SIG-M5 treated with dmso at 0.1 percent for 504 hours (cell line): ENCODE results near the gene ETS1.
"Not testable (repeated sequence)": the region's sequence is repeated elsewhere in the genome, so short reads cannot be mapped to it uniquely, and the experiment has no call there.

Experiments used
- DNase-seq: peaks from one replicate; lab custom pipeline; 2025; ENCODE audit not compliant: unreplicated experiment; lab: John Stamatoyannopoulos, UW

Gene ETS1

GRCh38 chr11:128448200-128448886, 139.0 kb downstream of the ETS1 start:
- DNase-seq = no peak

DNA sequence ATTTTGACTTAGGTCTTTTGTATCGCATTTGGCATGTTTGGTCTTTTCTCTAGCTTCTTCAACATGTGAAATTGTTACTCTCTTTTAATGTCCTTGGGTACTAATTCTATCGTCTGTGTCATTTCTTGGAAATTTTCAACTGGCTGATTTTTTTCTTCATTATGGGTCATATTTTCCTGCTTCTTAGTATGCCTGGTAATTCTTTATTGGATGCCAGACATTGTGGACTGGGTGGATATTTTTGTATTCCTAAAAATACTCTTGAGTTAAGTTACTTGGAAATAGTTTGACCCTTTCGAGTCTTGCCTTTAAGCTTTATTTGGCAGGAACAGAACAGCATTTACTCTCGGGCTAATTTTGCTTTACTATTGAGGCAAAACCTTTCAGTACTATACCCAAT, 140.1 kb downstream of the ETS1 start:
- DNase-seq = no peak

GRCh38 chr11:128445921-128446320, 141.4 kb downstream of the ETS1 start:
- not testable (repeated sequence) for DNase-seq

- no peak for DNase-seq
These were observed 150.2 kb downstream of the ETS1 start for GRCh38 chr11:128437136-128437535.

DNA sequence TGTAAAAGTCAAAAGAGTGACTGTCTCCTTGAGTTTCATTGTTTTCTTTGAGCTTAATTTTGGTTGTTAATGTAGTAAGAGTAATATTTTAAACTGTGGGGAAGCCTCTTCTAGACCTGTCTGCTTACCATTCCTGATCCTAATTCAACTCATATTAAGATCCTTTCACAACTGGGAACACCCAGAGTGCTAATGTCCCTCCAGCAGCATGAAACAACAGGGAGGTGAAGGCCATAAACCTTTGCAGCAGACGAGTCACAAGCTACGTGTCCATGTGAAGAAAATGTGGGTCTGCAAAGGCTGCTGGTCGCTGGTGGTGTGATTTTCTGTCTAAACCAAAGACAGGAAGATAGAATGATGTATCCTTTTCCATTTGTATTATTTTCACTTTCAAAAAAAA, 152.5 kb downstream of the ETS1 start:
- DNase-seq = no peak

- no peak for DNase-seq
These were observed 152.9 kb downstream of the ETS1 start for GRCh38 chr11:128434411-128434810.

DNA sequence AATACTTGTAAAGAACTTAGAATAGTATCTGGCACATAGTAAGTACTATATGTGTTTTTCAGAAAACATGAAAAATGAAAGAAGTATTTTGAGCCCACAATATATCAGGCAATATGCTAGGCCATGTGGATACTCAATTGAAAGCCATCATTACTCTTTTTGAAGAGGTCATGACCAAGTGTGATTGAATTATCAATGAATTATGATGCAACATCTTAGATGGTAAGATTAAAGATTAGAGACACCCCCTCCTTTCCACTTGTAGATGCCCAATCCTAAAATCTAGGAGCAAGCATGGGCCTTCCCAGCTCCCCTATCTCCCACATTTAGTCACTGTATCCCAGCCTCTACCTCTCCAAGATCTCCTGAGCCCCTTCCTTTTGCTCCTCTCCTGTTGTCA, 154.4 kb downstream of the ETS1 start:
- no peak for DNase-seq

DNA sequence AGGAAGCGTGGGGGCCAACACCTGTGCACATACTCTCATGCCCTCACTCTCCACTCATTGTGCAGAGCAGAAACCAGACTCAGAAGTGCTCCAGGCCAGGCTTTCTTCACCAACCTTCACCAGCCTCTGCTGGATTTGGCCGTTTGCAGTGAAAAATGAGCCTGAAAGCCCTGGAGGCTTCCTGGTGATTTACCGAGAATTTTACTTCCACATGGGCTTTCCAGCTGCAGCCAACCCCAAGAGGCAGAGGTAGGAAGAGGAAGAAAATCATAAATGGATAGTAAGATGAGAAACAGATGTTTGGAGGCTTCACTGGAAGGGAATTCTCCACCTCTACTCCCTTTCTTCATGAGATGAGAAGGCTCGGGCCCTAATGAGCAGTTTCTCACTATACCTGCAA, 155.4 kb downstream of the ETS1 start:
- no peak for DNase-seq

DNA sequence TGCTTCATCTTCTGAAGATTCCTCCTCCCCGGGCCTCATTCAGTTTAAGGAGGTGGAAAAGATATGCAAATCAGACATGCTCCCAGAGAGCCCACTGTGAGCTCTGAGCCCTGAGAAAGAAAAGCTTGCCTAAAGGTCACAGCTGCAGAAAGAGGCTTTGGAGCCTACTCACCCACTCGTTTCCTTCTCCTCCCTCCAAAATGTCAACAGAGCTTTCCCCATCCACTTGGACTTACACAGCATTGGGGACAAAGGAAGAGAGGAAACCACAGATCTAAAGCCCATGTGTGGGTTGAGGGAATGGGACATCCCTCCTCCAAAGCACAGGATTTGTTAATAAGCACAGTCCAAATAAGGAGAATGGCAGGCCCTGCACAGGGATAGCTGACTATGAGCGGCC, 158.4 kb downstream of the ETS1 start:
- no peak for DNase-seq

DNA sequence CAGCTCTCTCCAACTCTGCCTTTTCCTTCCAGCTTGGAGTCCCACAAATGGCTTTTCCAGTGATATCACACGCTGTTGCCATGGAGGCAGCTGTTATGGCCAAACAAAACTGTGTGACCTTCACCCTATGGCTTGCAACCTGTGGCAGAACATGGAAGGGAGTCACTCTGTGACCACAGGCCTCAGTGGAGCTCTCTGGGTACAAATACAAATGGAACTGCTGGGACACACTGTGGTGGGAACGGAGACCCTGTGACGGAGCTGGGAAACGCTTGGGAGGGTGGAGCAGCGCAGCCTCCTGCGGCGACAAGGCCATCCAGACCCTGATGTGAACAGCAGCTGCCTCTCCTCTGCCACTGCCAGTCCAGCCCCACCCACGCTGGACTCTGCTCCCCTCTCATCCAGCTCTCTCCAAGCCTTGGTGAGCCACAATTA, 162.5 kb downstream of the ETS1 start:
- DNase-seq = no peak

DNA sequence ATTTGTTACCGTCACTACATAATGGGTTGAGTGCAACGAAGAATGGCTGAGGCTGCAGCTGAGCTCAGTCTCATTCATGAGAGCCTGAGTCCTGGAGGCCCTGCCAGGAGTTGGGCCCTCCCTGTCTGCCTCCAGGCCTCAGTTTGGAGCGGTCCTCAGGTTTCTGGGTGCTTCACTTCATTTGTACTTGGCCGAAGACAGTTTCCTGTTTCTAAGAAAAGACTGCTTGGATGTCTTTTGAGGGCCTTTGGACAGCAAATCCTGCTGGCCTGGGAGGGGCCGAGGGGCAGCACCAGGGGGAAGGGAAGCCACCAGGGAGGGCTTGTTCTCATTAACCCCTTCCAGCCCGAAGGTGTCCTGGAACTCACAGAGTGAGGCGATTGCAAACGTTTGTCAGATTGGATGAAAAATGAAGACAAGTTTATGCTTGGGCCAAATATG, 163.1 kb downstream of the ETS1 start:
- DNase-seq = no peak

DNA sequence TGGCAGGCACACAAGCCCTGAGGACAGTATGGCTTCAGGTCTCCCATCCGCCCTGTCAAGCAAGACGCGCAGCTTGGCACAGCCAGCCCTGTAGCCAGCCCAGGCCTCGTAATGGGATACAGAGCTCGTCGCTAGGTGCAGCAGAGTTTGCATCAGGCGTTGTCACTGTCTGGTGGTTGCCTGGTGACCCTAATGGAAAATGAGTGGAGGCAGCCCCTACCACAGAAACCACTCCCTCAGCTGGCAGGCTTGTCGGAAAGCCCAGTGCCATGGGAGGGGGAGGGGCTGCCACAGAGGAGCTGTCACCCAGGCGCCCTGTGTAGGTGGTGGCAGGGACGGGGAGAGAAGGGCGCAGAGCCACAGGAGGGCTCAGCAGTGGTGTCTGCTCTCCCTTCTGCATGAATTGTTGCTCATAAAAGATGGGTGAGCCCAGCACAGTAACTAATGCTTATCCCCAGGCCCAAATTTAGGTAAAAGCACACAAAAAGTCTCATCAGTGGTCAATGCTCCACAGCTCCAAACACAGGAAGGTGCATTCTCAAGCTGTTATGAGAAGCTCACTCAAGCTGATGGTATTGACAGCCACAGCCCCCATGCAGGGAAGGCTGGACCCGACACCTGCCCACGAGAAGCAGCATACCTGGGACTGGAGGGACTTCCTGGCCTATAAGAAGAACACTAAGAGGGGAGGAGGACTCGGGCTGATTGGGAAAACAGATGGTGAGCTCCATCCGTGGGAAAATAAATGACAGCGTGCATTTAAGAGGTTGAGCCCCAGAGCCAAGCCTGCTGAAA, 164.6 kb downstream of the ETS1 start:
- DNase-seq = no peak

DNA sequence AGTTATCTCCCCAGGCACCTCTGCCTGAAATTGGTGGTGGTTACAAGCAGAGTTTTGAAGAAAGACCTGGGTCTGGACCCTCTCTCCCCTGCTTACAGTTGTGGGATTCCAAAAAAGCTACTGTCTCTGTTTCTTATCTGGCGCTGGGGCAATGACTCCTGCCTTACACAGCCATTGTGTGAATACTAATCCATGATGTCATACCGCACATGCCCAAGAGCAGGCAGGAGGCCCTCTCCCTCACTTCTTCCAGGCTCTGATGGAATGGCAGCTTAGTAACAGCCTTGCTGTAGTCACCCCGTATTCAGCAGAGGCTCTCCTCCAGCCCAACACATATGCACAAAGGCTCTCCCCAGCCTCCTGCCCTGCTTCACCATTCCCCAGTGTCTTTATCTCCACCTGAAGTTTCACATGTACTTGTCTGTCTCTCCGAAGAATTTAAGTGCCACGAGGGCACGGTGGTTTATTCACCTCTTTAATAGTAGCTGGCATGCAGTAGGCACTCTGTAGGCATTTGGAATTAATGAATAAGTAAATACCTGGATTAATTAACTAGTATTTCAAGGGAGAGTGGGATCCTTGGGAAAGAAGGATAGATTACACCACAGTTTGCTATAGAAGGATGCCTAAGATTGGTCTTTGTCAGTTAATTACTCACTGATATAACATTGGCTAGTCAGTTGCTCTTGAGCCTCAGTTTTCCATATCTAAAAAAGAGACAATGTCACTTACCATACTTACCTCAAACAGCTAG, 165.6 kb downstream of the ETS1 start:
- DNase-seq = no peak

DNA sequence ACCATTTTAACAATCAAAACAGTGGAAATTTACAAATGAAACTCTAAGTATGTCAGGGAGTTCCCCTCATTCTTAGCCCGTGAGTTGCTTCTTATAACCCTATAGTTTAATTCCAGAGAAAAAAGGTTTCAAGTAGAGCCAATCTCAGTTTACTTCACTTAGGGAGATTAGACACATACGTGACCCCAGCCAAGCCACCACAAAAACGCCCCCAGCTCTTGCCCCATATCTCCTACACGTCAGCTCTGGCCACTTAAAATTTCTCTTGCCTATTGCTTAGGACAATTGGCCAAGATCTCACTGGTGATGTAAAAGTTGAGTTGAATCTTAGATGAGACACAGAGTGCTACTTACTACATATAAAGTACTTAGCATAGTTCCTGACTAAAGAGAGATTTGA, 166.4 kb downstream of the ETS1 start:
- DNase-seq = no peak

DNA sequence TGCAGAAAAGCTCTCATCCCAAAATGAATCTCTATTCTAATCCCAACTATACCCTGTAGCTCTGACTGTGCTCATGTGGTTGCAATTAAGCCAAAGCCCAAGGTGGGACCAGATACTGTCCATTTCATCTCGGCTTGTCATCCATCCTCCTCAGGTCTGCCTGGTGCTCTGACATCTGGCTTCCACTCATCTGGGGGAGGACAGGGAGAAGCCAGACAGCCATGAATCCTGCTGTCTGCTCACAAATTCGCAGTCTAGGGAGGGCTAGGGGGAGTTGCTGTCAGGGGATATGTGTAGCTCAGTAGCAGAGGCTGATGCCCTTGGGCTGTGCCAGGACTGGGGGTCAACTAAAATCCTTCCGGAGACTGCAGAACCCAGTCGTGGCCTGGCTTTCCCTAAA, 167.1 kb downstream of the ETS1 start:
- no peak for DNase-seq

GRCh38 chr11:128419012-128419767, 168.2 kb downstream of the ETS1 start:
- no peak for DNase-seq

- DNase-seq = no peak
These were observed 169.6 kb downstream of the ETS1 start for GRCh38 chr11:128417607-128418324.

- no peak for DNase-seq
These were observed 170.4 kb downstream of the ETS1 start for GRCh38 chr11:128416976-128417375.

- DNase-seq = no peak
These were observed 171.8 kb downstream of the ETS1 start for GRCh38 chr11:128415539-128415938.
